HG03103 (cell line): ENCODE results near the gene USH1G.
"Not testable (repeated sequence)": the region's sequence is repeated elsewhere in the genome, so short reads cannot be mapped to it uniquely, and the experiment has no call there.

ENCODE experiments used
- ATAC-seq: cut with Tn5 transposase; IDR thresholded peaks from one replicate; pipeline ENCODE4 v1.9.1; 2021; ENCODE audit warnings: low read depth; ENCODE audit not compliant: unreplicated experiment

Gene USH1G

GRCh38 chr17:74922694-74923537 lies at the start of gene USH1G:
Gene USH1G (minus strand): TSS chr17:74923255. CDS start chr17:74923073, 182 bp downstream.
- no peak for ATAC-seq

DNA sequence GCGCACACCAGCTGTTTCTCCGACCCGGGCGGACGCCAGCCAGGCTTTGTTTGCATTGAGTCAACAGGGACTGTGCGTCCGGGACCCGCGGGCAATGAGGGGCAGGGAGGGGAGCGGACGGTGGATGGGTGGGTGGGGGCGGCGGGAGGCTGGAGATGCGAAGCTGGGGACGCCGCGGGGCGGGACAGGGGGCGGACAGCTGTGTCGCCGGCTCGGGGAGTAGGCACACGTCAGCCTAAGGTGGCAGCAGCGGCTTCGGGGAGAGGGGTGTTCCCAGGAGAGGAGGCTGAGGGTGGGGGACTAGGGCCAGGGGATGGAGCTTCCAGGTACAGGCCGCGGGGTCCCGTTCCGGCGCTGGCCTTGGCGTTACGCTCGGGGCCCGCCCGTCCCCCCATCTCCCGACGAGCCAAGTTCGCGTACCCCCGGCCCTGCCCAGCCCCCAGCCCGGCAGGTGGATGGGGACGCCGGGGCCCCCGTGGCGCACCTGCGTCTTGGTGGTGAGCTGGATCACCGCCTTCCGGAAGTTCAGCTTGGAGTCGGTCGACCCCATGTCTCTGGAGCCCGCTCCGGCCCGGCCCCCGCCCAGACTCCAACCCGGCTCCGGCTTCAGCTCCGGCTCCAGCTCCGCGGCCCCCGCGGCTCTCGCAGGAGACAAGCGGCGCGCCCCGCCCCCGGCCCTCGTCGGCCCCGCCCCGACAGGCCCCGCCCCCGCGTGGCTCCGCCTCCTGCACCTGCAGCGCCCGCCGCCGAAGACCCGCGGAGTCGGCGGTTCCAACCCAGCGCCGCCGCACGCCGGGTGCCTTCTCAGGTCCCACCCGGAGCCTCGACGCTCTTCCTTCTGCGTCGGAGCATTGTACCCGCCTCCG lies 49.3 kb upstream of the USH1G start, which contains the start of gene HID1:
TSS of gene HID1 (minus strand) at position 653 of the 866 bp plus-strand sequence. CDS start at position 550, 103 bp downstream.
- ATAC-seq: no peak

DNA sequence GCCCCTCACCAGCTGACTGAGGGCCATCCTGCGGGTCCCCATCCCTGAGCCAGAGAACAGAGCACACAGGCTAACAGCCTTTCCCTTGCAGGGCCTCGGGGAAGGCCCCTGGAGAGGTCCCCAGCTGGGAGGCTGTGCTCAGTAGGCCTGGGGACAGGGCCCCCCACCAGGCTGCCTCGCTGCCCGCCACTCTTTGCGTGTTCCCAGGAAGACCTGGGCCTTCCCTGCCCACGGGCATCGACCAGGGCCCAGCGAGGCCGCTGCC lies 48.7 kb upstream of the USH1G start:
- ATAC-seq: no peak

- no peak for ATAC-seq
Measured at GRCh38 chr17:74971069-74971841, 48.2 kb upstream of the USH1G start.

- ATAC-seq: no peak
Measured at GRCh38 chr17:74970395-74970794, 47.3 kb upstream of the USH1G start.

DNA sequence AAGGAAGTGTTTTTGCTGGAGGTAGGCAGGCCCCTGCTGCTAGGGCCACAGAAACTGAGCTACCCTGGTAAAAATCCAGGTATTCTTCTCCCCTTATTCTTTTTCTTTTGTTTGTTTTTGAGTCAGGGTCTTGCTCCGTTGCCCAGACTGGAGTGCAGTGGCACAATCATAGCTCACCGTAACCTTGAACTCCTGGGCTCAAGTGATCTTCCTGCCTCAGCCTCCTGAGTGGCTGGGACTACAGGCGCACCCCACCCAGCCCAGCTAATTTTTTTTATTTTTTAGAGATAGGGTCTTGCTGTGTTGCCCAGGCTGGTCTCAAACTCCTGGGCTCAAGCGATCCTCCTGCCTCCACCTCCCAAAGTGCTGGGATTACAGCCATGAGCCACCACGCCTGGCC lies 46.4 kb upstream of the USH1G start:
- ATAC-seq: not testable (repeated sequence)

DNA sequence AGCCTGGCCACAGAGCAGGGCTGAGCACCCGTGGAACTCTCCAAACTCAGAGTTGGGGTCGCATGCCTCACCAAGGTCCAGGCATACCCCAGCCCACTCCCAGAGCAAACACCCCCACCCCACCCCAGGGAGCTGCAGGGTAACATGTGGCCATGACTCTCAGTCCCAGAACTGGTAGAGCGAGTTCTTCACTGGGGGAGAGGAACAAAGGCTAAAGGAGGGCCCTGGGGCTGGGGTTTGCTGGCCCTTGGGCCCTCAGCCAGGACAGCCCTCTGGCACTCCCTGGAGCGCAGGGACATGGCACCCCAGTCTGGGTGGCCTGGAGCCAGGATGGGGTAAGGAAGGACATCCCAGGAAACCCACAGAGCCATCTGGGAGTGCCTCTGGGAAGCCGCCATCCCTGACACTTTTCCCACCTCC lies 45.3 kb upstream of the USH1G start:
- ATAC-seq: no peak

DNA sequence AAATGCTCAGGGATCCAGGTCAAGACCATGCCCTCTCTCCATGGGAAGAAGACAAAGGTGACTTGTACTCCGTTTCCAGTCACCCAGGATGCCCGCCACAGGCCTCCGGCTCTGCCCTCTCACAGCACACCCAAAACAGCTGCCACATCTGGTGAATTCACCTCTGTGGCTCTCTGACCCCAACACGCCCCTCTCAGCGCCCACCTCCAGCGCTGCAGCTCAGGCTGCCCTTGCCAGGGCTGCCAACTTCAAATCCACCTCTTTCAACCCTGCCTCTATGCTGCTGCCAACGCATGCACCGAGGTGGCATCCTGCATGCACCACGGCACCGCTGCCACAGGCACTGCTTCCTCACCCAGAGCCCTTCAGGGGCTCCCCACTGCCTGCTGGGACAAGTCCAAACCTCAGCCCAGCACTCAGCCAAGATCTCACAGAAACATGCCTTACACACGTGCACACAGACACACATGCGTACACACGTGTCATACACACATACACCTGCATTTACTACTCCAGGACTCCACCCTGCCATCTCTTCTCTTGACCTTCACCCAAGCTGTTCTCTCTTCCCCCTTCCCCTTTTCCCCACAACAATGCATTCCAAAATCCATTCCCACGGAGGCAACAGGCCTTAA lies 42.0 kb upstream of the USH1G start:
- no peak for ATAC-seq

DNA sequence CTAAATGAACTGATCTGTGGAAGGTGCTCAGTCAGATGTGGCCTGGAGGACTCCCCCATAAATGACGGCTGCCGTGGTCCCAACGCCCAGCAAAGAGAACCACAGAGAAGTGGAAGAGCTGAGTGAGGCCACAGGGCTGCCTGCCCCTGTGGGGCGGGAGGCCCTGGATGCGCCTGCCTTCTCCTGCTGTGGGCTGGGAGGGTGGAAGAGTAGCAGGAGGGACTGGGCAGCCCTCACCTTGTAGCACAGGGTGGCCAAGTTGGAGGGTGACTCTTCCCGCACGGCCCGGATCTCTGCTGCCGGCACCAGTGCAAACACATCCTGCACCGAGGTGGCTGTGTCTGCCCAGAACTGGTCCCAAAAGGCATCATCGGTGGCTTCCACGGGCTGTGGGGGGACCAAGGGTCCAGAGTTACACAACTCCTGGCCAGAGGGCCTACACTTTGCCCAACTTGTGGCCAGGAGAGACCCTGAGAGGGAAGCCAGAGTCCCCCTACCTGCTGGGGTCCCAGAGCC lies 41.2 kb upstream of the USH1G start:
- no peak for ATAC-seq

DNA sequence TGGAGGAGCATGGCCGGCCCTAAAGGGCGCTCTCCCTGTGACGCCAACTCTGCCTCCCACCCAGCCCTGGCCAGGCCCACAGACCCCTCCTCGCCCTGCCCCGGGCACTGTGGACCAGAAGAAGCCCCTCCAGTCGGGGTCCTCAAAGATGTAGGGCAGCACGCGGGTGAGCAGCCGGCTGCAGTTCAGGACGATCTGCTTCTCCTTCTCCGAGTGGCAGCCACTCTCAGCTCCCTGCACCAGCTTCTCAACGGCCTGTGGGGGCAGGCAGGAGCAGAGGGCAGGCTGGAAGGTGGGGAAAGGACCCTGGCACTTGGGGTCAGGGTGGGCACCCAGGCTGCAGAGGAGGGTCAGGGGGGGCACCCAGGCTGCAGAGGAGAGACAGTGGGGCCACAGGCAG lies 40.6 kb upstream of the USH1G start:
- ATAC-seq: no peak

GRCh38 chr17:74962622-74963394 lies 39.8 kb upstream of the USH1G start:
- ATAC-seq: no peak

GRCh38 chr17:74961657-74962350 lies 38.7 kb upstream of the USH1G start:
- no peak for ATAC-seq

- ATAC-seq: no peak
Measured at GRCh38 chr17:74960570-74961342, 37.7 kb upstream of the USH1G start.

DNA sequence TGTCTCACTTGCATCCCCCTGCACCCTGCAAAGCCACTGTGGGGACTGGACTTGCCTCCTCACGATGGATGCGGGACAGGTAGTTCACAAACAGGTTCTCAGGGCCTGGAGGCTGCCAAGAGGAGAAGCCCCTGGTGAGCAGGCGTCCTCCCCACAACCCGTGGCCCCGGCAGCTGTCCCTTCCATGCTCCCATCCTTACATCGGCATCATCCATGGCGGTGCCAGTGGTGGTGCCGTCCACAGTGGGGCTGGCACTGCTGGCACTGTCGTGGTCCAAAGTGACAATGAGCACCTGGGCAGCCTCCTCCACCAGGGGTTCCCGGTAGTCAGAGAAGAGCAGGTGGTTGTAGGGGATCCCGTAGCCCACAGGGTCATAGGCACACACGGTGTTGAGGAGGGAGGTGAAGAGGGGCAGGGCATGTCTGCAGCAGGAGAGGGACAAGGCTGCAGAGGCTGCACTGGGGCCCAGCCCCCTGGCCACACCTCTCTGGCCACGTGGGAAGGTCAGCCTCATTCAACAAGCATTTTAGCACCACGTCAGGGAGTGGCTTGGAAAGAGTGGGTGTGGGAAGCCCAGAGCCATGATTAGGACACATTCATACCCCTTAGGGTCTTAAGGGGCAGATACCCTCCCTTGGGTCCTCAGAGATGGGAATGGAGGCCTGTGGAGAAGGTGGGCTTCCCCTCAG lies 36.9 kb upstream of the USH1G start:
- no peak for ATAC-seq

GRCh38 chr17:74957935-74958740 lies 35.1 kb upstream of the USH1G start:
- no peak for ATAC-seq

DNA sequence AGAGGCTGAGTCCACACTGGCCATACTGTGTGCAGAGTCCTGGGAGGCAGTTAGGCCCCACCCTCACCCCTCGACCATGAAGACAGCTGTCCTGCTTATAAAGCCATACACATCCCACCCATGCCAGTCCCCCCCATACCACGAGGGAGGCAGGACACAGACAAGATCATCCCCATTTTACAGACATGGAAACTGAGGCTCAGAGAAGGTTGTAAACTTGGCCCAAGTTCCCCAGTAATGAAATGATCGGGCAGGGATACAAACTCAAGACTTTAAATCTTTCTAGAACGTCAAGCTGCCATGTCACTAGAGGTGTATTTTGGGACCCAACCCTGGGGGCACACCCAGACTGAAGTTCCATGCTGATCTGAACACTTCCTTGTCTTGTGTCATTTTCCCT lies 33.0 kb upstream of the USH1G start:
- no peak for ATAC-seq
